PFSK-1 (cell line): ENCODE data around the gene ZFP36L1.

Experiments
- FOXP2 ChIP-seq: optimal IDR thresholded peaks from 2 replicates; pipeline ENCODE3; 2011; ENCODE audit warnings: borderline replicate concordance, control low read depth, inconsistent platforms; ENCODE audit not compliant: insufficient read depth; ENCODE audit errors: extremely low read length, extremely low read depth
- POLR2AphosphoS5 ChIP-seq: IDR thresholded peaks from 2 replicates; pipeline ENCODE4 v1.6.1; 2012; ENCODE audit warnings: low read depth, mild to moderate bottlenecking, control low read depth, low read length, moderate library complexity
- SIN3A ChIP-seq: IDR thresholded peaks from 2 replicates; pipeline ENCODE4 v1.6.1; 2012; ENCODE audit warnings: mild to moderate bottlenecking, low read length, moderate library complexity, borderline replicate concordance; ENCODE audit not compliant: insufficient read depth
- TAF1 ChIP-seq: IDR thresholded peaks from 2 replicates; pipeline ENCODE4 v1.6.1; 2012; ENCODE audit warnings: low read length, control low read depth, borderline replicate concordance; ENCODE audit not compliant: insufficient read depth
- TF ChIP-seq, protein P1 (sequence below), 2 experiments: IDR thresholded peaks; 2 replicates each; pipeline versions ENCODE4 v1.6.1 to v1.8.0; 2011 to 2012; ENCODE audit warnings: low read depth in 2 of 2, low read length in 2 of 2, control low read depth in 1 of 2, inconsistent platforms in 1 of 2, mild to moderate bottlenecking in 1 of 2, moderate library complexity in 1 of 2; ENCODE audit not compliant: insufficient read depth in 1 of 2

The ZFP36L1 gene

GRCh38 chr14:68757618-68758081, 35.2 kb downstream of the ZFP36L1 start:
- TF ChIP-seq POLR2AphosphoS5 (no peak), TAF1 (no peak), SIN3A (no peak), FOXP2 (no peak)
- TF ChIP-seq, protein P1, sequence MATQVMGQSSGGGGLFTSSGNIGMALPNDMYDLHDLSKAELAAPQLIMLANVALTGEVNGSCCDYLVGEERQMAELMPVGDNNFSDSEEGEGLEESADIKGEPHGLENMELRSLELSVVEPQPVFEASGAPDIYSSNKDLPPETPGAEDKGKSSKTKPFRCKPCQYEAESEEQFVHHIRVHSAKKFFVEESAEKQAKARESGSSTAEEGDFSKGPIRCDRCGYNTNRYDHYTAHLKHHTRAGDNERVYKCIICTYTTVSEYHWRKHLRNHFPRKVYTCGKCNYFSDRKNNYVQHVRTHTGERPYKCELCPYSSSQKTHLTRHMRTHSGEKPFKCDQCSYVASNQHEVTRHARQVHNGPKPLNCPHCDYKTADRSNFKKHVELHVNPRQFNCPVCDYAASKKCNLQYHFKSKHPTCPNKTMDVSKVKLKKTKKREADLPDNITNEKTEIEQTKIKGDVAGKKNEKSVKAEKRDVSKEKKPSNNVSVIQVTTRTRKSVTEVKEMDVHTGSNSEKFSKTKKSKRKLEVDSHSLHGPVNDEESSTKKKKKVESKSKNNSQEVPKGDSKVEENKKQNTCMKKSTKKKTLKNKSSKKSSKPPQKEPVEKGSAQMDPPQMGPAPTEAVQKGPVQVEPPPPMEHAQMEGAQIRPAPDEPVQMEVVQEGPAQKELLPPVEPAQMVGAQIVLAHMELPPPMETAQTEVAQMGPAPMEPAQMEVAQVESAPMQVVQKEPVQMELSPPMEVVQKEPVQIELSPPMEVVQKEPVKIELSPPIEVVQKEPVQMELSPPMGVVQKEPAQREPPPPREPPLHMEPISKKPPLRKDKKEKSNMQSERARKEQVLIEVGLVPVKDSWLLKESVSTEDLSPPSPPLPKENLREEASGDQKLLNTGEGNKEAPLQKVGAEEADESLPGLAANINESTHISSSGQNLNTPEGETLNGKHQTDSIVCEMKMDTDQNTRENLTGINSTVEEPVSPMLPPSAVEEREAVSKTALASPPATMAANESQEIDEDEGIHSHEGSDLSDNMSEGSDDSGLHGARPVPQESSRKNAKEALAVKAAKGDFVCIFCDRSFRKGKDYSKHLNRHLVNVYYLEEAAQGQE (IDR thresholded peaks at IDR 0.05; ENCODE audit: insufficient read depth in 1 of 2, low read depth in 2 of 2, low read length in 2 of 2), result no peak

DNA sequence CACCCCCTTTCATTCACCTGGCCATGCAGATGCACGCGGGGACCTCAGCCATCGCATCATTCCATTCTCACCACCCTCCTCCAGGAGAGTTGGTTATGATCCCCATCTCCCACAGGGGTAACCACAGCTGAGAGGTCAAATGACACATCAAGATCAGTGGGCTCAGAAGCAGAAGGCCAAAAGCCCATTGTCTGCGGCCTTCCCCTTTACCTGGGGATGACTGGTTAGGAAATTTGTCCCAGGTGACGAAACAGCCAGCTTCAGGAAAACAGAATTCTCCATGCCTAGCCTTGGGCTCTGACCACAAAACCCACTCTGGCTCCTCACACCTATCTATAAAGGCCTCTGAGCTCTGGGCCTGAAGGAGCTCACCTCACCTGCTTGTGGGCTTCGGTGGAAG, 36.1 kb downstream of the ZFP36L1 start:
- no peak for TF ChIP-seq TAF1
- TF ChIP-seq SIN3A, result no peak
- TF ChIP-seq, protein P1 (IDR thresholded peaks at IDR 0.05; ENCODE audit: insufficient read depth in 1 of 2, low read depth in 2 of 2, low read length in 2 of 2), result no peak
- TF ChIP-seq POLR2AphosphoS5, result no peak
- TF ChIP-seq FOXP2, result no peak

DNA sequence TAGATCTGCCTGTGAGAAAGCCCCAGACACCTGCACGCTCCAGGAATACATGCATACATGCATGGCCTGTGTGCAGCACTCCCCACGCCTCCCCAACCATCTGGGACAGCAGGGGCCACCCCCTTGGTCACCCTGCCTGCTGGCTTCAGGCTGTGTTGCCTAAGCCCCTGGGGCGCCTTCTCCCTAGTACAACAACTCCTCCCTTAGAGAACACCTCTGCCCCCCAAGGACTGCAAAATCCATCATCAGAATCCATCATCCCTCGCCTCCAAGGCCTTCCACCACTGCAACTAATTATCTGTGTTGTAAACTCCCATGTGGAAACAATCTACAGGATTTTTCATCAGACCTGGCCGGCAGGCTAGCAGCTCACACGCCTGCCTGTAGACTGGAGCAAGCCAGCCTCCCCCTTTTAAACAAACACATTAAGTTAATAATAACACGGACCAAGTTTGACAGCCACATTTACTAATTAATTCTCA, 36.8 kb downstream of the ZFP36L1 start:
- TF ChIP-seq POLR2AphosphoS5 (no peak), TAF1 (no peak), SIN3A (no peak), FOXP2 (no peak)
- TF ChIP-seq, protein P1 (IDR thresholded peaks at IDR 0.05; ENCODE audit: insufficient read depth in 1 of 2, low read depth in 2 of 2, low read length in 2 of 2), result no peak

DNA sequence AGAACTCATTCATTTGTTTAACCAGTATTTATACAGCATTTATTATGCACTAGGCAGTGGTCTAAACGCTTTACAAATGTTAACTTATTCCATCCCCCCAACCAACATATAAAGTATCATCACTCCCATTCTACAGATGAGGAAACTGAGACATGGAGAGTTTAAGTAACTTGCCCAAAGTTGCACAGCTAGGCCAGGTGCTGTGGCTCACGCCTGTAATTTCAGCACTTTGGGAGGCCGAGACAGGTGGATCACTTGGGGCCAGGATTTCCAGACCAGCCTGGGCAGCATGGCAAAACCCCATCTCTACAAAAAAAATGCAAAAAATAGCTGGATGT, 37.9 kb downstream of the ZFP36L1 start:
- TF ChIP-seq POLR2AphosphoS5 (no peak), SIN3A (no peak), TAF1 (no peak), FOXP2 (no peak)
- TF ChIP-seq, protein P1 (IDR thresholded peaks at IDR 0.05; ENCODE audit: insufficient read depth in 1 of 2, low read depth in 2 of 2, low read length in 2 of 2), result no peak

DNA sequence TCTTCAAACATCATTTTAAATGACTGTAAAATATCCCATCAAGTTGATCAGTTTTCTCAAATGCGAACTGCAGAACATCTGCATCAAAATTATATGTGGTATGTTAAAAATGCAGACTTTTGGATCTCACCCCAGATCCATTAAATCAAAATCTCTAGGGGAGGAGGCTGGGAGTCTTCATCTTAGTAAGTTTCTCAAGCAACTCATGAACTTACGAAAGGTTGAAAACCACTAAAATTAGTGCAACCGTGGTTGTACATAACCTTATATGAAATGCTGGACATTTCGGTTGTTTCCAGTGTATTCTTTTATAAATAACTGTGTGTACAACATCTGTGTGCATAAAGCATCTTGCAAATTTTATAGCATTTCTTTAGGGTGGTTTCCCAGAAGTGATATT, 39.2 kb downstream of the ZFP36L1 start:
- TF ChIP-seq SIN3A, result no peak
